Activated CD4-positive, CD25-positive, alpha-beta regulatory T cell treated with anti-CD3 and anti-CD28 coated beads, Interleukin-2, amount 50 U/mL, for 24 hours (primary cell): ENCODE measurements around the gene RAPSN.
A peak's percentile ranks its signal among the peaks of the same experiment; 100 is the strongest.

Experiments
- ATAC-seq, 2 donors: fragments of 150-1000 bp; cut with Tn5 transposase; one replicate each; pipeline ENCODE4 v1.10.0; 2021; ENCODE audit warnings: mild to moderate bottlenecking in 1 of 2, moderate library complexity in 1 of 2

RAPSN gene

DNA sequence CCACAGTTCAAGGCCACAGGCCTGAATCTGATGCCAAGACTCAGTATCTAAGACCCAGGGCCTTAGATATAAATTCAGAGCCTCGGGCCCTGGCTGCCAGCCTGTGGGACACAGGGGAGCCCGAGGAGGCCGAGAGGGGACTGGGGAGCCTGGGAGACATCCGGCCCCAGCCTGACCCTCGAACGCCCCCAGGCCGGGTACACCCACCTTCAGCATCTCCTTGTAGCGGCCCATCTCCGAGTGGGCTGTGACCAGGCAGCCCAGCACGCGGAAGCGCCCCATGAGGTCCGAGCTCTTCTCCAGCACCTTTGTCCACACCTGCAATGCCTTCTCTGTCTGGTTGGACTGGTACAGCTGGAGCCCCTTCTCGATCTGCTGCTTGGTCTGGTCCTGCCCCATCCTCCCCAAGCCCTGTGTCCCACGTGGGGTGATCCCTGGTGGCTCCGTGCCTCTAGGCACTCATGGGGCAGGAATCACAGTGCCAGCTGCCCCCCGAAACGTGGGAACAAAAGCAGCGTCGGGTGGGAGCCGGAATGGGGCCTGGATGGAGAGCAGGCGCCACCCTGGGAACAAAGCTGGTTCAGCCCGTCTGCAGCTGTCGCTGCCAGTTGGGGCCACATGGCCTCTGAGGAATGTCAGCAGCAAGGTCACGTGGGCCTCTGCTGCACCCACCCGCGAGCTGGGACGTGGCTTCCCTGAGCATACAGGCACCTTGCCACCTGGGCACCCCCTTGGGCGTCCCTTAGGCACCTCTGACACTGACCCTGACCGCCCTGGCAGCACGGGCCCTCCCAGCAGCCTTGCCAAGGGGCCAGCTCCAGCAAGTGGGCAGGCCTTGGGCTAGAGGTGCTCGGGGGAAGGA lies at the start of gene RAPSN:
Gene RAPSN (minus strand): TSS at position 571 of the 862 bp plus-strand sequence. CDS start 172 bp downstream, at position 399.
- no peak for ATAC-seq

- ATAC-seq = no peak
Observed at GRCh38 chr11:47498149-47498548, 49.2 kb upstream of the RAPSN start.

DNA sequence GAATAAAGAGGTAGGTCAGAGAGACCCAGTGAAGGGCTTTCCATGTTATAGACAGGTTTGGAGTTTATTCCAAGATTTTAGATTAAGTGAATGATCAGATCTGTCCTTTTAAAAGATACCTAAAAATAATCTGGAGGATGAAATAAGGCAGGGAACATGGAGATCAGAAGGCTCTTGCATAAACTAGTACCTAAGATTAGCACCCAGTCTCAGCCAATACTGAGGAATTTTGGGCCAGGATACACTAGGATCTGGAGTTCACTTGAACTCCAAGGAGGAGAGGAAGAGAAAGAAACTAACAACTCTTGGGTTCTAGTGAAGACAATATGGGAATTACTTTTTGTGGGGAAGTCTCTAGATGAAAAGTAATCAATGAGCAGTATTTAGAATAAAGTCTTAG lies 47.9 kb upstream of the RAPSN start:
- ATAC-seq = no peak

DNA sequence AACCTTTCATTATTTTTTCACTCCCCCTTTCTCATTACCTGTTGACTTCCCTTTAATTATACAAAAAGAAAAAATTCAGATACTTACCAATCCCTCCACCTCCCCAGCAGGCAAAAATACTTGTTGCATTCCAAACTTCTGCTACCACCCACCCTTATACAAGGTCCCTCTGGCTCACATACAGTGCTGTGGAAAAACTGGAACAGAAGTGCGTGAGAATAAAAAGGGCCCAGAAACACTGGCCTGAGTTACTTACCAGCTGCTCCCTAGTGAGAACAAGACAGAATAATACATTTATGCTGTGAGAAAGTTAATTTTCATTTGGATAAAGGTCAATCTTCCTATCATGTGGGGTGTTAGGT lies 46.9 kb upstream of the RAPSN start:
- no peak for ATAC-seq

GRCh38 chr11:47495011-47495855 lies 46.3 kb upstream of the RAPSN start:
- ATAC-seq = no peak

DNA sequence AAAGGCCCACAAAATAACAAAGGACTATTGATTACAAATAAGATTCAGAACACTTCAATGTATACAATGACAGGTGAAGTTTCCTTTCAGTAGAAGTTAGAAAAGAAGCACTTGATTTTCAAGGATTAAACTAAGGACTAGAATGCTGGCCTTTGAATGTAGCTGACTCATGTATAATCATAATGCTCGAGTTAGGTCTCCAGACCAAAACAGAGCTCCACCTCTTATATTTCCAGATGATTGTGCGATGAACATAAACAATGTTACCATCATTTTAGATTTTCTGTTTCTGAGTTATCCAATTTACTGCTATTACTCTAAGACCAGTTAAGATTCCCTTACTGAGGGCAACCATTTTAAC lies 40.4 kb upstream of the RAPSN start:
- ATAC-seq = no peak

GRCh38 chr11:47488674-47489394 lies 39.9 kb upstream of the RAPSN start:
- no peak for ATAC-seq

DNA sequence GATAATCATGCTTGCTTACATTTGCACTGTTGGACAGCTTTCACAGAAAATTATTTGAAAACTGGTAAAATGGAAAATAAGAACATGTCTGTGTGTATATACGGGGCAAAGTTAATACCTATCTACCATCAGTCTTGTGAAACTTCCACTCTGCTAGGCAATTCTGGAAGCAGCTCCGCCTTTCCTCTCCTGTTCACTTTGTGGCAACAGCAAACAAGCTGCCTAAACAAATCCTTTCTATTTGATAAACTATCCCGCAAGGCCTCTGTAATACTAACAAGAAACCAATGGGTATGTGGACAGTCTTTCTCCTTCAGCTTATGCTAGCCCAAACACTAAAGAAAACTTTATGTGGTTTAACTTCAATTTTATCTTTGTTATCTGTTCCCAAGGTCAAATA lies 39.2 kb upstream of the RAPSN start:
- ATAC-seq = no peak

GRCh38 chr11:47487421-47487820 lies 38.5 kb upstream of the RAPSN start:
- no peak for ATAC-seq

DNA sequence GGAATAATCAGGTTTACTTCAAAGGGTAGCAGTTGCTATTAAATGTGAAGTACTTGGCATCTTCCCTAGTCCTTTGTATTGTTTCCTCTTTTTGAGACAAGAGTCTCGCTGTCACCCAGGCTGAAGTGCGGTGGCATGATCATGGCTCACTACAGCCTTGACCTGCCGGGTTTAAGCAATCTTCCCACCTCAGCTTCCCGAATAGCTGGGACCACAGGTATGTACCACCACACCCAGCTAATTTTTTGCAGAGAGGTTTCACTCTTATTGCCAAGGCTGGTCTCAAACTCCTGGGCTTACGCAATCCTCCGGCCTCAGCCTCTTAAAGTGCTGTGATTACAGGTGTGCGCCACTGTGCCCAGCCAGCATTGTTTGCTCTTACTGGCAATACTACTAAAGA lies 36.2 kb upstream of the RAPSN start:
- no peak for ATAC-seq

GRCh38 chr11:47483457-47483856 lies 34.5 kb upstream of the RAPSN start:
- ATAC-seq = no peak

- no peak for ATAC-seq
Observed at GRCh38 chr11:47480762-47481161, 31.8 kb upstream of the RAPSN start.

- no peak for ATAC-seq
Observed at GRCh38 chr11:47478651-47479329, 29.9 kb upstream of the RAPSN start.

DNA sequence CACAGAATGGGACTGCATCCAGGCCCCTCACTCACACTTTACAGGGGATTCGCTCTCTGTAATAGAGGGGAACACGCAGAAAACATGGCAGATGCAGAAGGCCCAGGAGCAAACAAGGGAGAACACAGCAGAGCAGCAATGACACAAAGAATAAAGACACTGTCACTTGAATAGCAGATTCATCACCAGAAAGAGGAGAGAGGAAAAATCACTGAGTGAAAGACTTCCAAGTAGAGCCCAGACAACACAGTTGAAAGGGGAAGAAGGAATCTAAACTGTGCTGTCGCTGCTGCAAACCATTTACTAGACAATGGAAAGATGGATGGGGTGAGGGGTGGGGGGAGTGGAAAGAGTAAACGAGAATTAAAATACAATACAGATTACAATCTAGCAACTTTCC lies 28.8 kb upstream of the RAPSN start:
- ATAC-seq = no peak

GRCh38 chr11:47477323-47477722 lies 28.4 kb upstream of the RAPSN start:
- ATAC-seq = peak; percentile 81 to 87

DNA sequence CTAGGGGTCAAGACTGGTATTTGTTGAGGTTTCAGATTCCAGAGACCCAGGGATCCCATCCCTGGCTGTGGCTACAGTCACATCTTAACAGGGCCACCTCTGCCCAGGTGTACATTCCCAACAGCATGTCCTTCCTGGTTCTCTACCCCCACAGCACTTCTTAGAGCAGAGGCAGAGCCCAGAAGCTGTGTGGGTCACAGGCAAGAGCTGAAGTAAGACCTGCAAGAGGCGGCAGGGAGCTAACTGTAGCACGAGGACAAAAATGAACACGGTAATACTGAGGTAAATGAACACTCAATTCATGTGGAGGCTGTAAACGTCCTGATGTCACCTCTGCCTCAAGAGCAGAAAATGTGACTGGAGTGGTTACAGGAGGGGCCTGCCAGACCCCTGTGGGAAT lies 21.7 kb upstream of the RAPSN start:
- ATAC-seq = no peak

DNA sequence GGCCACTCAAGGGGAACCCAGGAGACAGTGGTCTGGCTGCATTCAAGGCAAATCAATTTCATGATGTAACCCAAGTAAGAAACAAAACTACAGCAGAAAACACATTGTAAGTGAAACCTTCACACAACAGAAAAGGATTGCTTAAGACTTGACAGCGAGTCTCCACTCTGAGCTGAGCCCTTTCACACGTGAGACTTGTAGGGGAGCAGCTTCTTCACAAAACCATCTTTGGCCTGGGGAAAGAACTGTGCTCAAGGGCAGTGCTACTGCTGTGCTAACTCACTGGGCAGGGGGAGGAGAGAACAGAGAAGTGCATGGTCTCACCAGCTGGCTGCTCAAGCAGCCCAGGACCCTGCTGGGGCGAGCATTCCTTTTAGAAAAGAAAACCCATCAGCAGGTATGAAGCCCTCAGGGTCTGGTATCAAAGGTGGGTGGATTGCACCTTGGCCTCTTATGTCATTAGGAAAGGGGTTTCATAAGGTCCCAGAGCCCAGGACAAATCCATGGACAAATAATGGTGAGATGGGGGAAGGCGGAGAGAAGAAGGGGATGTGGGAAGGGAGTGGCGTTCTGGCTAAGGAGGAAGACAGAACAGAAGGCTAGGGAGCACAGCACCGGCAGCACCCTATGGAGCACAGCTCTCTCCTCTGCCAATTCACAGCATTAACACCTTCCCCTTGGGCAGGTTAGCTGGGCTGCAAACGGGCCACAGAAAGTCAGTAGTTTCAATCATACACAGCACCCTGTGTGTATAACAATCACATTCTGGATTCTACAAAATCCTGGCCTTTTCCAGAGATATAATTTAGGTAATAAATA lies 20.6 kb upstream of the RAPSN start:
- ATAC-seq = no peak

GRCh38 chr11:47468598-47469214 lies 19.8 kb upstream of the RAPSN start:
- no peak for ATAC-seq

- ATAC-seq = no peak
Observed at GRCh38 chr11:47467357-47467756, 18.4 kb upstream of the RAPSN start.

GRCh38 chr11:47466701-47467250 lies 17.8 kb upstream of the RAPSN start:
- peak in 1 of 2 donors; percentile 10 for ATAC-seq

GRCh38 chr11:47466201-47466600 lies 17.3 kb upstream of the RAPSN start:
- no peak for ATAC-seq
